Chondrocyte (in vitro differentiated cells): Measurements from ENCODE around the gene NFIL3. TPM values are rescaled to one million over a fixed set of nuclear protein-coding genes. Genes with fewer than 3 reads are reported as not detected.

Source experiments
- DNase-seq: peaks from one replicate; pipeline ENCODE4 v3.0.0; 2021; ENCODE audit warnings: mixed read lengths, low spot score
- H3K27ac Mint-ChIP-seq: one replicate; pipeline ENCODE4 v1.8.0; 2021; ENCODE audit warnings: mild to moderate bottlenecking, moderate library complexity, mixed read lengths; ENCODE audit not compliant: unreplicated experiment
- H3K27me3 Mint-ChIP-seq: 2 replicates; pipeline ENCODE4 v1.8.0; 2021; ENCODE audit warnings: low read depth, mixed read lengths
- H3K36me3 Mint-ChIP-seq: 2 replicates; pipeline ENCODE4 v1.8.0; 2021; ENCODE audit warnings: low read depth, mixed read lengths
- H3K4me1 Mint-ChIP-seq: 2 replicates; pipeline ENCODE4 v1.8.0; 2021; ENCODE audit warnings: low read depth, mild to moderate bottlenecking, mixed read lengths
- H3K4me3 Mint-ChIP-seq: one replicate; pipeline ENCODE4 v1.8.0; 2021; ENCODE audit warnings: mild to moderate bottlenecking, moderate library complexity, mixed read lengths; ENCODE audit not compliant: unreplicated experiment
- H3K9me3 Mint-ChIP-seq: 2 replicates; pipeline ENCODE4 v1.8.0; 2021; ENCODE audit warnings: low read depth, mixed read lengths
- CTCF ChIP-seq: fragments of 200-600 bp; sonication (generic); IDR thresholded peaks from 2 replicates; pipeline ENCODE4 v1.5.0; 2021; ENCODE audit warnings: antibody characterized with exemption, mild to moderate bottlenecking, moderate library complexity
- total RNA-seq: library from RNA; stranded (reverse); gene quantifications from 3 replicates; pipeline ENCODE4 v1.2.1, GENCODE V29; 2021

The NFIL3 gene
- total RNA-seq, 1 donor from 2014 or later: 43.2 TPM

GRCh38 chr9:91361291-91362050 is 62.2 kb downstream of the NFIL3 start, which contains the start of gene AUH:
Gene AUH (minus strand): TSS chr9:91361918. CDS start chr9:91361889, 29 bp downstream.
- Mint-ChIP-seq H3K9me3 (no peaks in the 10 kb centered on the region), H3K4me3 (peak within 1 kb of the TSS; percentile 94), H3K4me1 (peaks cover 17% of the 10 kb centered on the region), H3K27ac (peak within 1 kb of the TSS; percentile 90), H3K27me3 (no peaks in the 10 kb centered on the region), H3K36me3 (no peaks in the 10 kb centered on the region)
- peak; percentile 40 for TF ChIP-seq CTCF
- peak; percentile 91 for DNase-seq

- Mint-ChIP-seq H3K36me3 (peaks cover under 1% of the 10 kb centered on the region), H3K4me3 (peak overlapping the region; percentile 94), H3K27me3 (no peaks in the 10 kb centered on the region), H3K9me3 (no peaks in the 10 kb centered on the region), H3K27ac (peak overlapping the region; percentile 90), H3K4me1 (peaks cover 17% of the 10 kb centered on the region)
- no peak for TF ChIP-seq CTCF
- DNase-seq: no peak
These were observed 62.9 kb downstream of the NFIL3 start for GRCh38 chr9:91360551-91361290.

GRCh38 chr9:91359734-91360470 is 63.7 kb downstream of the NFIL3 start:
- no peak for TF ChIP-seq CTCF
- Mint-ChIP-seq H3K27me3 (no peaks in the 10 kb centered on the region), H3K36me3 (peaks cover 1% of the 10 kb centered on the region), H3K4me3 (peak overlapping the region; percentile 94), H3K9me3 (no peaks in the 10 kb centered on the region), H3K27ac (no peak overlapping the region), H3K4me1 (peaks cover 17% of the 10 kb centered on the region)
- no peak for DNase-seq

- H3K27ac Mint-ChIP-seq: no peak overlapping the region
- DNase-seq: no peak
- H3K4me1 Mint-ChIP-seq: peaks cover 17% of the 10 kb centered on the region
- H3K27me3 Mint-ChIP-seq: no peaks in the 10 kb centered on the region
- TF ChIP-seq CTCF: no peak
- no peaks in the 10 kb centered on the region for H3K9me3 Mint-ChIP-seq
- H3K36me3 Mint-ChIP-seq: peaks cover 1% of the 10 kb centered on the region
- no peak overlapping the region for H3K4me3 Mint-ChIP-seq
These were observed 64.5 kb downstream of the NFIL3 start for GRCh38 chr9:91359083-91359482.

Other genes with a start within 250 kb of the NFIL3 start
- 8.8 to 11.5 TPM (median 9.1 TPM) in 3 replicates for gene AUH, start 61.9 kb downstream of the NFIL3 start, total RNA-seq